GM18520 (cell line): ENCODE results near the gene MOK.
"Not testable (repeated sequence)": the region's sequence is repeated elsewhere in the genome, so short reads cannot be mapped to it uniquely, and the experiment has no call there.

Source experiments
- ATAC-seq: cut with Tn5 transposase; IDR thresholded peaks from one replicate; pipeline ENCODE4 v1.9.1; 2021; ENCODE audit not compliant: unreplicated experiment

MOK gene

DNA sequence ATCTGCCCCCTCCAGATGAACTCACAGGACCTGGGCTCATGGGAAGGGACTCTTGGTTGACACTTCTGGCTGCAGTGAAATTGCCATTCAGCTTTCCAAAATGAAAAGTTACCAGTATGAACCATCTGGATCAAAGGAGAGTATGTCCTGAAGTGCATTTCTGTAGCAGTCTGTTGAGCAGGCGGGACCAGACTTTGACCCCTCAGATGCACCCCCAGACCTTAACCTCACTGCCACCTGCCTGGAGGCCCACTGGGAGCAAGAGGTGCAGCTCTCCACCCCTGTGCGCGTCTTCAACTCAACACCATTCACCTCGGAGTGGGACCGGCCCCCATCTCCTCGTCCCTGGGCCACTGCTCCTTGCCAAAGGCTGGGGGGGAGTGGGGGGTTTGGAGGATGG is 55.0 kb downstream of the MOK start:
- ATAC-seq, result no peak

DNA sequence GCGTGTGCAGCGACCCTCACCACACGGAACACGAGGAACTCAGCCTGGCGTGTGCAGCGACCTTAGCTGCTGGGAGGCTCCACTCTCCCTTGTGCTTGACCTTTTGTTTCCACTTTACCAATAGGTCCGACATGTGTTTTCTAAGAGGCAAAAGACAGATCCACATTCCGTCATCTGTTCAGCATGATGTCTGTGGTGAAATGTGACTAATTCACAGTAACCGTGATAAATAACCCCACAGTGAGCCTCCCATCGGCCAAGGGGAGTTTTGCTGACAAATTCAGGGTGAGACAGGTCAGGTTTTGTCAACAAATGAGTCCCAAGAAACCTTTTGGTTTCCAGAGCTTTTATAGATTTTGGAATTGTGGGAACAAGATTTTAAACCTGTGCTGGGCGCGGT is 55.9 kb downstream of the MOK start:
- no peak for ATAC-seq

DNA sequence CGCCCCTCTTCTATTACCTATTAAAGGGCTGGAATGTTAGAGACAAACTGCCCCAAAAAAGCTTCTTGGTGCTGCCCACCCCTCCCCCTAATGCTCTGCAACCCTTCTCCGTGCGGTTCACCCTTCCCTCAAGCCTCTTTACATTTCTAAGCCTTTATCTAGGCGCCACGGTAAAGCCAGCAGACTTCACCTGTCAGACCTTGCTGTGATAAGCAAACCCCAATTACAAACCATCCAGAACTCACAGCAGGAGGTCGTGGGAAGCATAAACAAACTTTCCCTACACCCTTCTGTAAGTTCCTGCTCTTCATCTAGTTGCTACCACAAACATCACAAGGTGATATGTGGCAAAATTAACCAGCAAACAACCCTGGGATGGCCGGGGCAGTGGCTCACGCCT is 56.8 kb downstream of the MOK start:
- no peak for ATAC-seq

DNA sequence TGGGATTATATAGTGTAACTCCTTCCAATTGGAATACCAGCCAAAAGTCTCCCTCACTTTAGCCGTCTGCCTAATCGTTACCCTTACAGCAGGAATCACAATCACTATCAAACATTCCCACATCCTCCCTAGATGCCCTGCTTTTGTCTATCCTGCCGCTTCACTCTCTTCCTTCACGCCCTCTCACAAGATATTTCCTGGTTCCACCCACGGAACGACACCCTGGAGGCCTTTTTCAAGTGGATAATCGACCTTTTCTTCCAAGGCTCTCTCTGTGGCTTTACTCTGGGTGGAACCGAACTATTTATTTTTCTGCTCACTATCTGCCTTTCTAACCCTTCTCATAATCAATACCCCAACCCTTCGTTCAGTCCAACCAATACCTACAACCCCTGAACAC is 58.9 kb downstream of the MOK start:
- no peak for ATAC-seq

GRCh38 chr14:102243795-102244194 is 61.2 kb downstream of the MOK start:
- ATAC-seq, result not testable (repeated sequence)

DNA sequence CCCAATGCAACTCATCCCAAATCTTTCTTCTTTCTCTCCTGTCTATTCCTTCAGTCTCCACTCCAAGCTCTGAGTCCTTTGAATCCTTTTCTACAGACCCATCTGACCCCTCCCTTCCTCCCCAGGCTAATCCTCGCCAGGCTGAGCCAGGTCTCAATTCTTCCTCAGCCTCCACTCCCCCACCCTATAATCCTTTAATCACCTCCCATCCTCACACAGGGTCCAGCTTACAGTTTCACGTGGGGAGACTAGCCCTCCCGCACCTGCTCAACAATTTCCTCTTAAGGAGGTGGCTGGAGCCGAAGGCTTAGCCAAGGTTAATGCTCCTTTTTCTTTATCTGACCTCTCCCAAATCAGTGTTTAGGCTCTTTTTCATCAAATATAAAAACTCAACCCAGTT is 63.8 kb downstream of the MOK start:
- no peak for ATAC-seq

- not testable (repeated sequence) for ATAC-seq
Observed at GRCh38 chr14:102240481-102240880, 64.5 kb downstream of the MOK start.

DNA sequence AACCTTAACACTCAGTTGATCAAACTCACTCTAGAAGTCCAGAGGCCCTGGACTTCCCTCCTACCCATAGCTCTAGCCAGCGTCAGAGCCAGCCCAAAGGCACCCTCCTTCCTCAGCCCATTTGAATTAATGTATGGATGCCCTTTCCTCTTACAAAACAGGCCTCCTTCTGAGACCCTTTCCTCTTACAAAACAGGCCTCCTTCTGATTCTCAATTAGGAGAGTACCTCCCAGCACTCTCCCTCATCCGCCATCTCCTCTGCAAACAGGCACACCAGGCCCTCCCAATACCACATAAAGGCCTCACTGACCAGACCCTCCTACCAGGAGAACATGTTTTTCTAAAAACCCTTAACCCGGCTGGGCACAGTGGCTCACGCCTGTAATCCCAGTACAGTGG is 65.7 kb downstream of the MOK start:
- ATAC-seq, result no peak

DNA sequence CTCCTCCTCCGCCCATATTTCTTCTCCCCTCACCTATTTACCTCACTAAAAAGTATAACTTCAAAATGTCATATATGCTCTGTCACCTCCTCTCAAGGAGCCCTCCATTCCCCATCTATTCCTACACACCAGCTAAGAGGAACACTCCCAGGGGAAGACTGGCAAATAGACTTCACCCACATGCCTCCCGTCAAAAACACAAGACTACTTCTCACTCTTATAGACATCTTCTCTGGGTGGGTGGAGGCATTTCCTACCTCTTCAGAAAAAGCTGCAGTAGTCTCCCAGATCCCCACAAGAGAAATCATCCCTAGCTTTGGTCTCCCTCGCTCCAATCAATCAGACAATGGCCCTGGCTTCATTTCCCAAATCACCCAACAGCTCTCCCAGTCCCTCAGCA is 66.2 kb downstream of the MOK start:
- ATAC-seq, result no peak

- ATAC-seq, result no peak
Observed at GRCh38 chr14:102238131-102238530, 66.8 kb downstream of the MOK start.

- no peak for ATAC-seq
Observed at GRCh38 chr14:102236026-102236425, 68.9 kb downstream of the MOK start.

- no peak for ATAC-seq
Observed at GRCh38 chr14:102235275-102235897, 69.6 kb downstream of the MOK start.

DNA sequence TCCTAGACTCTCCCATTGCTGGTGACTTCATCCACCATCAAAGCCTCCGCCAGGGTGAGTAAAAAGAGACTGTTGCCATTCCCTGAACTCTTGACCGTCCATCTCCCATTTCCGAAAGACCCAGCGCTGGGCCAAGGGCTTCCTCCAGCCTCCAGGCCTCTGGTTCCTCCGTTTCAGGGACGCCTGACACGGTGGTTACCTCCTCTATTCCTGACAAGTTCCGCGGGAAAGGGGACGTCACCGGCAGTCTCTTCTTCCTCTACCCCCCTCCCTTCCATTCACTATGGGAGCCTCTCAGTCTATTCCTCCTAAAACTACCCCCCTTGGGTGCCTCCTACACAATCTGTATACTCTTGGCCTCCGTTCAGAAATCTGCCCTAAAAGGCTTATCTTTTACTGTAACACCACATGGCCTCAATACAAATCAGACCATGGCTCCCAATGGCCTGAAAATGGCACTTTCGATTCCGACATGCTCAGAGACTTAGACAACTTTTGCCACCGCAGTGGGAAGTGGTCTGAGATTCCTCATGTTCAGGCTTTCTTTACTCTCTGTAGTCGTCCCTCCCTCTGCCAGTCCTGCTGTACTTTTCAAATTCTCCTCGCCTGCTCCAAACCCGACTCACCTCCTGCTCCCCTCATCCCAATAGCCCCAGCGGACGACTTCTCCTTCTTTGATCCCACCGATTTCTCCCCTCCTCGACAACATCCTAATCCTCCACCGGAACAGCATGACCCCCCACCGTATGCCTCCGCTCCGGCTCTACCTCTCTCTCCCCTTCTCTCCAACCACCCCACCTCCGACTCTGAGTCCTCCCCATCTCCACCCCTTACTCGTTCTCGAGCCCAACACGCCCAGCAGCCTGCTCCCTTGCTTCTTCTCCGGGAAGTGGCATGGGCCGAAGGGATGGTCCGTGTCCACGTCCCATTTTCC is 70.4 kb downstream of the MOK start:
- no peak for ATAC-seq

GRCh38 chr14:102233081-102233480 is 71.9 kb downstream of the MOK start:
- ATAC-seq, result no peak

DNA sequence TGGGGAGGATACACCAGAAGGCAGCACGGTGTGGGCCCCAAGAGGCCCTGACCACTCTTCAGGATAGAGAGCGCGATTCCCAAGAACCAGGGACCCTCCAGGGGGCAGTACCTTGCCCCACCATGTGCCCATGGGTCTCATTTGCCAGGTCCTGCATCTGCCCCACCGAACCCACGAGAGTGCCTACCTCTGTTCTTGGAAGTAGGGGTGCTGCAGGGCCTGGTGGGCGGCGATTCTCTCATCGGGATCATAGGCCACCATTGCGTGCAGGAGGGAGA is 72.7 kb downstream of the MOK start:
- ATAC-seq, result no peak

DNA sequence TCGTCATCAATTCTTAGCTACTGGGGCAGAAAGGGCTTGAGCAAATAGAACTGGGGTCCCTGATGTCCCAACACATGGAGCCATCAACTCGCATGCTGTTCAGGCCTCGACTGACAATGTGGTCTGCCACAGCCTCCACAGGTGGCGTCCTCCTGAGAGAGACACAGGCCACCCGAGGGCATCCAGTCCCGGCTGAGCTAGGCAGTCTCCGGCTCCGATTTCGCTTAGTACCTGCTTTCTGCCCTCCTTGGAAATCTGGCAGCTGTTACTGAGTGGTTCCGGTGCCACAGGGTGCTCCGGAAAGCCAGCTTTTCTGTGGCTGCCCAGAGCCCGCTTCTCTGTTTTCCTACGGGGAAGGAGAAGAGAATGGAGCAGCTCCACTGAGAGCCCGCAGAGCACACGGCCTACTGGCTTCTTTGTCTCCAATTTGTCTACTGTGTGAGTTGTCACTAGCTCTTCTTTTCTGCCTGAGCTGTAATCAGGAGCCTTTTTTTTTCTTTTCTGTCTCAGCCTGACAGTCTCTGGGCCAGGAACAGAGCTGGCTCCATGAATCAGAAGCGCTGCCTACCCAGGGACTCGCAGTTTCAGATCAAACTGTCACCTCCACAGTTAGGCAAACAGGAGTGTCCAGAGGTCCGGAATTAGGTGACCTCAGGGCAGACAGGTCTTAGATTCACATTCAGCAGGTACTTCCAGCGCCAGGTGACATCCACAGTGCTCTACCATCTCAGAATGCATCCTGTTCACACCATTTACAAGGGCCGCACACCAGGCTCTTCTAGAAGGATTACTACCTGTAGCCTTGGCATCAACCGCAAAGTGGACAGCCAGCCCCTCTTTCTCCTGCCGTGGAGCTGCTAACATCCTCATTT is 73.3 kb downstream of the MOK start:
- no peak for ATAC-seq

DNA sequence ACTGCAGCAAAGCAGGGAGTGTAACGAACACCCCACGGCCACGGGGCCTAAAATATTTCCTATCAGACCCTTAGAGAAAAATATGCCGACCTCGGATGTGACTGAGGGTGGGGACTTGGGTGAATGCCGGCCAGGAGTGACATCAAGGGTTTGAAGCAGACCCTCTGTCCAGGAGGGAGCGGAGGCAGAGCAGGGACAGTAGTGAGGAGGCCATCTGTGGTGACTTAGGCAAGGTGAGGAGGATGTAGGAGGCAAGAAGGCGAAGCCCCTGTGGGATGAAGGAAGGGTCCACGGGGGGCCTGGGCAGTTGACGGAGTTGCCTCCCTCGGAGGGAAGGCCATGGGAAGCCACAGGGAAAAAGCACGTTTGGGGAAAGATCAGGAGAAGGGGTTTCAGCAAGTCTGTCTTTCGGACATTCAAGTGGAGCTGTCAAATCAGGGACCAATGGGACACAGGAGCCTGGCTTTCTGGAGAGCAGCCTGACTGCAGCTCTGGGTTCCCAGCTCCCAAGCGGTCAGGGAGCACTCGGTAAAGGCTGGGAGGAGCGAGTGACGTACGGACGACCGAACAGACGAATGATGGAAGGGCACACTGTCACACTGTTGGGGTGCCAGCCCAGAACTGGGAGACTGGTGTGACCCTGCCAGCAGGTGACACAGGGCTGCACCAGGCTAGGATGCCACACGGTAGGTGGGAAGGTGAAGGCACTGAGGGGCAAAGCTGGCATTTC is 74.3 kb downstream of the MOK start:
- no peak for ATAC-seq

- ATAC-seq, result no peak
Observed at GRCh38 chr14:102229739-102230092, 75.2 kb downstream of the MOK start.

GRCh38 chr14:102229071-102229738 is 75.8 kb downstream of the MOK start:
- no peak for ATAC-seq

- no peak for ATAC-seq
Observed at GRCh38 chr14:102227184-102227964, 77.6 kb downstream of the MOK start.
